ENCODE measurements around the gene KIF18B.

Gene KIF18B

DNA sequence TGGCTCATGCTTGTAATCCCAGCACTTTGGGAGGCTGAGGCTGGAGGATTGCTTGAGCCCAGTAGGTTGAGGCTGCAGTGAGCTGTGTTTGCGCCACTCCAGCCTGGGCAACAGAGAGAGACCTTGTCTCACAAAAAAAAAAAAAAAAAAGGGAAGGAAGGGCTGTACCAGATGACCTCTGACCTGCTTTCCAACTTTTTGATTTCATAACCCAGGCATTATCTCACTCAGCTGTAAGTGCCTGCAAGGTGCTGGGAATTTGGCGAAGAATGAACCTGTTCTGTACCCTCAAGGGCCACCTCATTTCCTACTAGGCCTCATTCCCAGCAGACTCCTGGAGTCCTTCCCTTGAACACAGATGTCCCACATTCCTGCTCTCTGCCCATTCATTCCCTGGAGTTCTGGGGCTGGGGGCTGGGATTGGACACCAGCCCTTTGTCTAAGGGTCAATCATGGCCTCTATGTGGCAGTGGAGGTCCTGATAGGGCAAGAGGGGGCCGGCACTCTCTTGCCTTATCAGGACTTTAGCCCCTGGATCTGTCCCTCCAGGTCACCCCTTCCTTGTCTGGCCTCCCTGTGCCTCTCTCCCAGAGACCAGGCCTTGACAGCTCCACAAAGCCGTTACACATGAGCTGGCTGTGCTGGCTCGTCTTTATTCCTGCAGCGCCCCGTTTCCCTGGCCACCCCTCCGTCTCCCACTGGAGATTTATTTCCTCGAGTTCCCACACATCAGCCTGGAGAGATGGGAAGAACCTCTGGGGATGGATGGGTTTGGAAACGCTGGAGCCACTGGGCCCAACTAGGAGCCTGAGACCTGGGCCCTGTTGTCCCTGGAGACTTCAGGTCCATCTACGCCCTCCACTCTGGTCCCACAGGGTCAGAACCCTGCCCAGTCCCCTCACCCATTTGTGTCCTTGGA is 31.5 kb downstream of the KIF18B start:
- no peak for DNase-seq

DNA sequence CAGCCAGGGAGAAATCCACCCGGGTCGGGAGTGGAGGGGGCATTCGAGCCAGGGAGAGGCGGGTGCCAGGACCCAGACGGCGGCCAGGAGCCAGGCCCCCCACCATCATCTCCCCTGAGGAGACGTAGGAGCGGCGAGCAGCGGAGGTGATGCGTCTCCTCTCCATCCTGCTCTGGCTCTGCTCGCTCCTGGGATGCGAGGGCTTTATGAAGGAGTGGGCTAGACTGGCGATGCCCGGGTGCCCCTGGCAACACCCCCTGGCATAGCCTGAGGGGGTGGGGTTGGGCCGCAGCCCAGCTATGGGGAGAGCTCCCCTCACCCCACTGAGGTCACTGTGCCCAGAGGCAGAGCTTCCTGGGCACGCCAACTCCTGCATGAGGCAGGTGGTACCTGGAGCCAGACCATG is 32.2 kb downstream of the KIF18B start, which contains the start of gene GFAP:
TSS of gene GFAP (minus strand) at position 180 of the 406 bp plus-strand sequence. CDS start at position 166, 14 bp downstream.
- no peak for DNase-seq

DNA sequence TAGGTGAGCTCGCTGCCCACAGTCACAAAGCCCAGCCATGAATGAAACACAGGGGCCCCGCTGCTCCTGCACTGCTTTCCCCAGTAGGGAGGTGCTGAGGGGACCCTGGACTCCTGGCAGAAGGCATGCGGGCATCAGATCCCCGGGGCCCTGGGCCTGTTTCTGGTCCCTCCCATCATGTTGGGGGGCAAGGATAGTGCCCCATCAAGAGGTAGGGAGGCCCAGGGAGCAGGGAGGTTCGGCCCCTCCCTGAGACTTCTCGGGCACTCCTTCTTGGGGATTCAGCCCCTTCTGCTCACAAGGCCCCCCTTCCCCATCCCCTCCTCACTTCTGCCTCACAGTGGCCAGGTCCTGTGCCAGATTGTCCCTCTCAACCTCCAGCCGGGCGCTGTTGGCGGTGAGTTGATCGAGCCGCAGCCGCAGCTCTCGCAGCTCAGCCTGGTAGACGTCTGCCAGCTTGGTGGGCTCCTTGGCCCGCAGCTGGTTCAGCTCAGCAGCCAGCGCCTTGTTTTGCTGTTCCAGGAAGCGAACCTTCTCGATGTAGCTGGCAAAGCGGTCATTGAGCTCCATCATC is 32.8 kb downstream of the KIF18B start:
- DNase-seq = no peak

DNA sequence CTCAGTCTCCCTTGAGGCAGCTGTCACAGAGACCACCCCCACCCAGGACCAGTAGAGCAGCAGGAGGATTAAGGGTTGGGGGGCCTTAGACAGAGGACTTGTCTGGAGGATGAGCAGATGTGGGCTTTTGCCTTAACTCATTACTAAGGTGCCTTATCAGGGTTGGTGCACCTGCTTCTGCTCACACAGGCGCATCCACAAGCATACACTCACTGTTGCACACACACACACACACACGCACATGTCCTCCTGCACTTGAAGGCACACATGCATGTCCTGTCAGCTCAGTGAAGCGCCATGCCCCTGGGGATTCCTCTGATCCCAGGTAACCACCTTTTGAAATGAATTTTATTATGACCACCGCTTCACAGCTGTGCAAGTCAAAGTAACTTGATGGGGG is 33.4 kb downstream of the KIF18B start:
- no peak for DNase-seq

DNA sequence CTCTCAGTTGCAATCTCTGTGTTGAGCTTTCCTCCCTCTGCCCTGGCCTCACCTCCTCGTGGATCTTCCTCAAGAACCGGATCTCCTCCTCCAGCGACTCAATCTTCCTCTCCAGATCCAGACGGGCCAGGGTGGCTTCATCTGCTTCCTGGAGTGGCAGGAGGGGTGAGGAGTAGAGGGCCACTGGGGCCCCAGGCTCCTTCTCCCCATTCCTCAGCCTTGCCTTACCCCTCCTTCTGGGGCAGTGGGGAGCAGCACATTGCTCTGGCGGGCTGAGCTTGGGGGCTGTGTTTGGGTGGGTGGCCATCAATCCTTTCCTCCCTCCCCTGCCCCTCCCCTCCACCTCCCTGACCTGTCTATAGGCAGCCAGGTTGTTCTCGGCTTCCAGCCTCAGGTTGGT is 33.9 kb downstream of the KIF18B start:
- no peak for DNase-seq

DNA sequence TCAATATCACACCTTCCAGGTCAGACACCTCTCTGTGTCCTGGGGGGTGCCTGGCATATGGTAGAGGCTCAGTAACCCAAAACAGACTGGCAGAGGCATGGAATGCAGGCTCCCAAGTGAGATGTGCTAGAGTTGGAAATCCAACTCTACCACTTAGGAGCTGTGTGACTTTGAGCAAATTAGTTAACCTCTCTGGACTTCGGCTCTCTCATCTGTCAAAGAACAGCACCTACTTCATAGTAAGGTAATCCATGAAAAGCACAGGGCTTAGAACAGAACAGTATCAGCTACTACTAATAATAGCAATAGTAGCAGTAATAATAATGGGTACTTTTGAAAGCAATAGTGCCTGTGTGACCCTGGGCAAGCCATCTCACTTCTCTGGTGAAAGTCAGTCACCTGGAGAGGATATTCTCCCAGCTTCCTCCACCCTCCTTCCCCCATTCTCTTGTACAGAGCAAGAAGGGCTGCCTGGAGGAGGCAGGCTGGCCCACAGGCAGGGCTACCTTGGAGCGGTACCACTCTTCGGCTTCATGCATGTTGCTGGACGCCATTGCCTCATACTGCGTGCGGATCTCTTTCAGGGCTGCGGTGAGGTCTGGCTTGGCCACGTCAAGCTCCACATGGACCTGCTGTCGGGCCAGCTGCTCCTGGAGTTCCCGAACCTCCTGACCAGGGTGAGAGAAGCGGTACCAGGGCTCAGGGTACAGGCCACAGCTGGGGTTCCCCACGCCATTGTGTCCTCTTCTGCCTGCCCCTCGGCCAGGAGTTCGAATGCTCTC is 34.6 kb downstream of the KIF18B start:
- DNase-seq = no peak

DNA sequence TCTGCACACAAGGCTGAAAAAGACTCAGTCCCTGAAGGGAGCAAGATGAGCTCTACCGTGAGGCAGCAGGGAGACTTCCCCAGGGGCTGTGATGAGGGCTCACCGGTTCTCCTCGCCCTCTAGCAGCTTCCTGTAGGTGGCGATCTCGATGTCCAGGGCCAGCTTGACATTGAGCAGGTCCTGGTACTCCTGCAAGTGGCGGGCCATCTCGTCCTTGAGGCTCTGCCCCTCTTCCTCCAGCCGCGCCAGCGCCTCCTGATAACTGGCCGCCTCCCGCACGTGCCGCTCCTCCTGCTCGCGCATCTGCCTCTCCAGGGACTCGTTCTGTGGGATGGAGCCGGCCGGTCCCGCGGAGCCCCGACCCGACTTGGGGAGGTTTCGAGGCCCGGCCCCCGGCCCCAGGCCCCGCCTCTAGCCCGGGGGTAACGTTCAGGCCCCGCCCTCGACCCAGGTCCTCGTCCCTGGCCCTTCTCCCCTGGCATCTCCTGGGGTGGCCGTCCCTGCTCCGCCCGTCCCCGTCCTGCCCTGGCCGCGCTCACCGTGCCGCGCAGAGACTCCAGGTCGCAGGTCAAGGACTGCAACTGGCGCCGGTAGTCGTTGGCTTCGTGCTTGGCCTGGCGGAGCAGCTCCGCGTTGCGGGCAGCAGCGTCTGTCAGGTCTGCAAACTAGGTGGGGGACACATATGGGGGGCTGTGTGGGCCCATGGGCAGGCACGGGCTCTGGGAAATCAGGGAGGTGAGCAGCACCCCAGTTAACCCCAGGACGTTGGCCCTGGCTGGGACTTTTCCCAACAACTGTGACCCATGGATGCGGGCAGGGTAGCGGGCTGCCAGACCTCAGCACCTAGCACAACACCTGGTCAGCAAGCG is 36.2 kb downstream of the KIF18B start:
- DNase-seq = peak; percentile 29

DNA sequence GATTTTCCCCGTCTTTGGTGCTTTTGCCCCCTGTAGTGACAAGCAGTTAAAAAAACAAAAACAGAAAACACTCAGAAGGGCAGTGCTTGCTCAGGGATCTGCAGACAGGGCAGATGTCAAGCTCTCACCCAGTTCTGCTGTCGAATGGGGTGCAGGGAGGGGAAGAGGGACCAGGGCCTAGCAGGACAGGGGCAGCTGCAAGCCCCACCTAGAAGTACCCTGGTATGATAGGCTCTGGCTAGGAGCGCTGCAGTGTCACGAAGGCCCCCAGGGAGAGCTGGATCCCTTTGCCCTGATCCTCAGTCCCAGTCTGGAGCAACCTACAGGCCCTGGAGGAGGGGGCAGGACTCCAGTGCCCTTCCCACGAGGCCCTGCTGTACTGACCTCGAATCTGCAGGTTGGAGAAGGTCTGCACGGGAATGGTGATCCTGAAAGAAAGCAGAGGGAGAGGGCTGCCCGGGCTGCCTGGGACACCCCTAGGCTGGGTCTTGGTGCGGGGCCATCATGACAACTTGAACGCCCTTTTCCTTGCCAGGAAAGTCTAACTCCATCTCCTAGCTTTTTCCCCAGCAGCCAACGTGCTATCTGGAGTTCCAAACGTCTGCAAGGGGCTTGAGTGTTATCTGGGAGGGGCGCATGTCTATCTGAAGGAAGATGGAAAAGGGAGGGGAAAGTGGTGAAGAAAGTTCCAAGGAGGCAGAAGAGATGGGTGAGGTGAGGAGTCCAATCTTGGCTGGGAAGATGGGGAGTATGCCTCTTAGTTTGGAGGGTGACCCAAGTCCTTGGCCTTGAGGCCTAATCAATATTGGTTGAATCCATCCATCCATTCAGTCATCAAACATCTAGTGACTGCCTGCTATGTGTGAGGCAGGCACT is 37.1 kb downstream of the KIF18B start:
- no peak for DNase-seq

DNA sequence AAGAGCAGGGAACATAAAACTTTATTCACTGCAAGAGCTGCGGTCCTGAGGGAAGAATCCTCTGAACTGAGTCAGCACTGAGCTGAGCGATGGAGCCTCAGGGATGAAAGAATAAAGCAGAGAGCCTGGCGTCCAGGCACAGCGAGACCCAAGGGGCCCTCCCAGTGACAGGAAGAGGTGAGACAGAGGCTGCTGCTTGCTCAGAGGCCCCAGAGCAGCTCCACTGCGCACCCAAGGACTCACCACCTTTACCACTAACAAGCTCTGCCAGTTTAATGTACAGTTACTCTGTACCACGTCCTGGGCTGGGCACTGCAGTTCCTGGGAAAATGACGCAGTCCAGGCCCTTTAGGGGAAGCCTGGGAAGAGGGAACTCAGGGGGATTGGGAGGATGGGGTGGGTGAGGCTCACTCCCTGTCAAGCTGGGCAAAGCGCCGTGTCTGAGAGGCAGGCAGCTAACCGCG is 37.9 kb downstream of the KIF18B start:
- no peak for DNase-seq

DNA sequence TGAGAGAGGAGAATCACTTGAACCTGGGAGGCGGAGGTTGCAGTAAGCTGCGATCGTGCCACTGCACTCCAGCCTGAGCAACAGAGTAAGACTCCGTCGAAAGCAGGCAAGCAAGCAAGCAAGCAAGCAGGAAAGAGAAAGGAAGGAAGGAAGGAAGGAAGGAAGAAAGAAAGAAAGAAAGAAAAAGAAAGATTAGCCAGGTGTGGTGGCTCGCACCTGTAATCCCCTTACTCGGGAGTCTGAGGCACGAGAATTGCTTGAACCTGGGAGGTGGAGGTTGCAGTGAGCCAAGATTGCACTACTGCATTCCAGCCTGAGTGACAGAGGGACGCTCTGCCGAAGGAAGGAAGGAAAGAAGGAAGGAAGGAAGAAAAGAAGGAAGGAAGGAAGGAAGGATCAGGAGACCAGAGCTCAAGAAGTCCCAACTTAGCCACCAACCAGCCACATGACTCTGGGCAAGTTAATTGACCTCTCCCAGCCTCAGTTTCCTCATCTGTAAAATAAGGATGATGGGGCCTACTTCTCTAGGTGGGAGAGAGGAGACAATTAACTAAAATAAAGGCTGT is 38.7 kb downstream of the KIF18B start:
- DNase-seq = no peak

DNA sequence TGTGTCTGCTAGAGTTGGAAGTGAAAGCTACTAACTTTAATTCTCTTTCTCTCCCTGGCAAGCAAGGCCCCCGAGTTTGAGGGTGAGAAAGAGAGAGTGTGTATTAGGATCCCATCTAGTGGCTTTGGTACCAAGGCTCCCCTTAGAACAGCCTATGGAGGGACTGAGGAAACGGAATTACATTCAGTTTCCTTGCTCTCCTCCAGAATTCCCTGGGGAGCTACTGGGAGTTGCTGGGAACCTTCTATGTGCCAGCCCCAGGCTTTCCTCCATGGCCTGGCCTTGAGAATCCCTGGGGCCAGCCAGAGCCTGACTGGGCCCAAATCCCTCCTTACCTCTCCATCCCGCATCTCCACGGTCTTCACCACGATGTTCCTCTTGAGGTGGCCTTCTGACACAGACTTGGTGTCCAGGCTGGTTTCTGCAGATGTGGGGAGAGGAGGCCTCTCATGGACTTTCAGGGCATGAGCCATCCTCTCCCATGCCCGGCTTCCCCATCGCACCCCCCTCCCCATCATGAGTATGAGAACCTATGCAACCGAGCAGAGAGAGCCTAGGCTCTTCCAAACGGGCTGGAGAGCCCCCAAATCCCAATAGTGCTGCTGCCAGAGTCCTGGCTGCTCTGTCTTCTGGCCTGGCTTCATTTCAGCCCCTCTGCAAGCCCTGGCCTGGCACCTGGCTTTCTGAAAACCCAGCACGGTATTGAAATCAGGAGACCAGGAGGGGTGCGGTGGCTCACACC is 39.7 kb downstream of the KIF18B start:
- DNase-seq = no peak

DNA sequence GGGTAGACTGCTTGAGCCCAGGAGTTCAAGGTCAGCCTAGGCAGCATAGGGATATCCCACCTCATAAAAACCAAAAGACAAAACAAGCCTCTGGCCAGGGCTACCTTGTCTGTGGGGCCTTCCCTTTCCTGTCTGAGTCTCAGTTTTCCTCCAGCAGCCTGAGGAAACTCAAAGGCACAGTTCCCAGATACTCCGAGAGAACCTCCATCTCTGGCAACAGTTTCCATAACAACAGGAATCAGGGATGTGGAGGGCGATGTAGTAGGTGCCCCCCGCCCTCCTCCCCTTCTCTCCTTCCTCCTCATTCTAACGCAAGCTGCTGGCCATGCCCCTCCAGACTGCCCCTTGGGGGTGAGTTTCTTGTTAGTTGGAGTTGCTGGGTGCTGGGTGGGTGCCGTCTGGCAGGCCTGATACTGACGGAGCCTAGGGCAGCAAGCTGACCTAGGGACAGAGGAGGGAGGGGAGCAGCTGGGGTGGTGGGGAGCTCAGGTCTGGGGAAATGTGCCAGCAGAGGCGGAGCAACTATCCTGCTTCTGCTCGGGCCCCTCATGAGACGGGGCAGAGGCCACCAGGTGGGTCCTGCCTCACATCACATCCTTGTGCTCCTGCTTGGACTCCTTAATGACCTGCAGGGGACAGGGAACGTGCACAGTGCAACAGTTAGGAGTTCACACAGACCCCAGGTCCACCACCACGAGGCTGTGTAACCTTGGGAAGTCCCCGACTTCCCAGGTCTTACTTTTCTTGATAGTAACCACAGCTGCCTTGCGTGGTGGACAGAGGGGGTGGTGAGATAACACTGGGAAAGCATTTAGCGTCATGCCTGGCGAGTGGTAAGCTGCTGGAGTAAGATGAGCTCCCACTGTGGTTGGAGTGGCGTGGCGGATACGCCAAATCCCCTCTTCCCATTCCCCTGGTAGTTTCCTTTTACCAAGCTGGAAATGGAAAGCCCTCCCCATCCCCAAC is 40.5 kb downstream of the KIF18B start:
- no peak for DNase-seq

DNA sequence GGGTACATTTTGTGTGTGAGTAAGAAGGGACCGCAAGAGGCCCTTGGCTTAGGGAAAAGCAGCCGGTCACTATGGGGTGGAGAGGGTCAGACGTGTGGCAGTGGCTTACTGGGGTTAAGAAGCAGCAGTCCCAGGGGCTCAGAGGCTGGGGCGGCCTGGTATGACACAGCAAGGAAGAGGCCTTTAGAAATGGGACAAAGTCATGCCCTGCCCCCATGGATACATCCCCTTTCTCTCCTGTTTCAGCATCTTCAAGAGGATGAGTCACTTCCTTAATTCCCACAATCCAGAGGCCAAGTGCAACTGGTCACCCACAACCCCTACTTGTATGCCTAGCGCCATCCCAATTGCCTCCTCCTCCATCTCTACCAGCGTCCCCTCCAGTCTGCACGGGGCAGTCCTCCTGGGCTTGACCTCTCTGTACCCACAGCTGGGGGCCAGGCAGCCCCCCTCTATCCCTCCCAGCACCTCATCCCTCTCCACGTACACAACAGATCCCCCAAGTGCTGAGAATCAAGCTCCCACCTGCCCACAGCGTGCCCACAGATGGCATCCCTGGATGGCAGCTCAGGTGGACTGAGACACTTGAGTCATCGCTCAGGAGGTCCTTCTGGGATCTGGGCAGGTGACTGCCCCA is 41.4 kb downstream of the KIF18B start:
- DNase-seq = no peak

DNA sequence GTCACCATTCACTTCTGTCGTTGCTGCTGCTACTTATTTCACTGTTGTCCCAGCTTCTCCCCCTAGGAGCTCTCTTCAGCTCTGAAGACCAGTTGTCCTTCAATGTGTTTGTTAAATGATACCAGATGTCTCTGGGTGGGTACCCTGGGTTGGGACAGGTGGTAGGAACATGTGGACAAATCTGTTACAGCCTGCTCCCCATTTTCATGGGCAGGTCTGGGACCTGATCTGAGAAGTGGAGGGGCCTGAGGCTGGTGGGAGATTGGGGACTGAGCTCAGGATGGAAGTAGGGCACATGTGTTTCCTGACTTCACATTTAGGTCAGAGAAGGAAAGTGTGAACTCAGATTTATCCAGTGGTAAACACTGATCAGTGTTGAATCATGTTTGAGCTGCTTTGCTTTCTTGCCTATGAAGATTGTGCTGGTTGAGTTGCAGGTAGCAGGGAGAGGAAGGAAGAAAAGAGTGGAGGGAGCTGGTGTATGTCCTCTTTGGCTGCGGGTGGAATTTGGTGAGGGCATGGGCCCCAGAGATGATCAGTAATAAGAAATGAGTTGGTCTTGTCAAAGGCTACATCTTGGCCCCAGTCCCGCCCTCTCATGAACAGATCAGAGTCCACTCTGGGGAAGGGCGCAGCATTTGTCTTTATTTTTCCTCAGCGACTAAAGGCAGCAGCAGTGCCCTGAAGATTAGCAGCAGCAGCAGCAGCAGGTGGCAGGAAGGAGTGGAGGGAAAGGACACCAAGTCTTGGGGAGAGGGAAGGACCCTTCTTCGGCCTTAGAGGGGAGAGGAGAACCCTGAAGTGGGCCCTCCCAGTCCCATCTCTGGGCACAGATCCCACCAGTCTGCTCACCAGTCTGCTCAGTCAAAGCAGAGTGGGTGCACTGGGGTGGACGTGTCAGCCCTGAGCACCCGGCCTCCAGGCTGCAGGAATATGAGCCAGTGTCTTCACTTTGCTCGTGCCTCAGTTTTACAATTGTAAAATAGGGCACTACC is 42.3 kb downstream of the KIF18B start:
- DNase-seq = no peak

DNA sequence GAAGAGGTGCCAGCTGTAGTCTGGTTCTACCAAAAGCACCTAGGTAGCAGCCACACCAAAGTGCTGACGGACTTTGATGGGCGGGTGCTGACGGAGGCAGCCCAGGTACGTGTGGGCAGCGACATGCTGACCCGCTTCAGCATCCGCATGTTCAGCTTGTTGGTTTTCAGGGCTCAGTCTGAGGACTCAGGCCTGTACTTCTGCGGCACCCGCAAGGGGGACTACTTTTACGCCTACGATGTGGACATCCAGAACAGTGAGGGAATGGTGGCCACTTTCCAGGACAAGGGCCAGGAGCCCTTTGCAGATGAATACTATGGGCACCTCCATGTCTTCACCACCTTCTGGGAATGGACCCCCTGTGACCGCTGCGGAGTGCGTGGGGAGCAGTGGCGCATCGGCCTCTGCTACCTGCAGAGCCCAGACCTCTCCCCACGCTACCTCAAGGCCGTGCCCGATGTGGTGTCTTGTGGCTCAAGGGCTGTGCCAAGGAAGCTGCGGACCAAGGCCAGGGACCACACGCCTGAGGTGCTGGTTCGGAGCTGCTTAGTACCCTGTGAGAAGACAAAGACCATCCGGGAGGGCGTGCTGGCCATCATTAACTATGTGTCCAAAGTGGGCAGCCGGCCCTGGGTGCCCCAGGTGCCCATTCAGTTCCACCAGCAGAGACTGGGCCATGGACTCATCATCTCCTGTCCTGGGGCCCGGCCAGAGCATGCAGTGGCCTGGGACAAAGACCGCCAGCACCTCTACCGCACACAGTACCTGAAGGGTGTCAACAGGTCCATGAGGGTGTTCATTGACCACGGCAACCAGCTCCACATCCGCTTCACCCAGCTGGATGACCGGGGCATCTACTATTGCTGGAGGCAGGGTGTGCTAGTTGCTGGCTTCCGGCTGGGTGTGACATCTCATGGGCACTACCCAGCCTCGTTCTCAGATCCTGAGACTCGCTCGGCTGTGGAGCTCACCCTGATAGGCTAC is 43.3 kb downstream of the KIF18B start:
- no peak for DNase-seq

Measured in activated T-cell treated with anti-CD3 and anti-CD28 coated beads for 4 hours (primary cell).